ENCODE results near the gene ALG8.

The ALG8 gene

GRCh38 chr11:78170413-78170812, 31.0 kb upstream of the ALG8 start:
- in situ Hi-C loops (cut with HindIII; ENCODE audit: low pct_unique_long_range_greater_than_20kb, low sequenced_read_pairs) = no loop called here
- no peak for TF ChIP-seq JUND (IDR thresholded peaks at IDR 0.05; ENCODE audit: low read depth)

GRCh38 chr11:78168539-78169477, 29.4 kb upstream of the ALG8 start:
- no peak for DNase-seq (ENCODE audit: low read depth in 1 of 2, low spot score in 1 of 2)
- in situ Hi-C loops (cut with HindIII; ENCODE audit: low pct_unique_long_range_greater_than_20kb, low sequenced_read_pairs) = no loop called here
- no peak for TF ChIP-seq JUND (IDR thresholded peaks at IDR 0.05; ENCODE audit: low read depth)

More at GRCh38 chr11:78170413-78170812, 31.0 kb upstream of the ALG8 start:
- DNase-seq (ENCODE audit: low read depth in 1 of 2, low spot score in 1 of 2) = no peak

DNA sequence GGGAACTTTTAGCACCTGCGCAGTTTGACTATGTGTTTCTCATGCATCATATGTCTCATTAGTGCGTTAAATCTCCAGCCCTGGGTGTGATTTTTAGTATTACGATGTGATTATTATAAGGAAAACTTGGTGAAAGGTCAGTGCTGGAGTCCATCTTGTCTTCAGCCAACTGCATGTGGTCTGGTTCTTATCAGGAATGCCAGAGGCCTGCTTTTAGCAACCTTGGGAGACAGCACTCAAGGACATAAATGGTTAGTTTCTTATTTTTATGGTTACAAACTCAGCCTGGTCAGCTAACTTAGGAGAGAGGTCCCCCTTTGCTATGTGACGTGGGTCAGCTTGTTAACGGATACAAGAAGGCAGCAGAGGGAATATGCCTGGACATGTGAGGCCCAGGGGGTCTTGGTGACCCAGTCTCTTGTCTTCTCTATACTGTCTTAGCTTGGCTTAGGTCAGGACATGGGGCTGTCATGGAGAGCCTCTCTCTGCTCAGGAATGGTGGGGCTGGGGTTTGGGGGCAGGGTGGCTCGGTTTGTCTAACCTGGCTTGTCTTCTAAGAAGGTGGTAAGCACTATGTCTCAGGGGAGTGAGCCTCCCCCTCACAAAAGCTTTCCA, 27.5 kb upstream of the ALG8 start:
- in situ Hi-C loops (cut with HindIII; ENCODE audit: low pct_unique_long_range_greater_than_20kb, low sequenced_read_pairs) = no loop called here
- no peak for TF ChIP-seq JUND (IDR thresholded peaks at IDR 0.05; ENCODE audit: low read depth)
- DNase-seq (ENCODE audit: low read depth in 1 of 2, low spot score in 1 of 2) = no peak

- TF ChIP-seq JUND (IDR thresholded peaks at IDR 0.05; ENCODE audit: low read depth) = no peak
- DNase-seq (ENCODE audit: low read depth in 1 of 2, low spot score in 1 of 2) = no peak
- in situ Hi-C loops (cut with HindIII; ENCODE audit: low pct_unique_long_range_greater_than_20kb, low sequenced_read_pairs) = no loop called here
These were observed 25.0 kb upstream of the ALG8 start for GRCh38 chr11:78164471-78164870.

DNA sequence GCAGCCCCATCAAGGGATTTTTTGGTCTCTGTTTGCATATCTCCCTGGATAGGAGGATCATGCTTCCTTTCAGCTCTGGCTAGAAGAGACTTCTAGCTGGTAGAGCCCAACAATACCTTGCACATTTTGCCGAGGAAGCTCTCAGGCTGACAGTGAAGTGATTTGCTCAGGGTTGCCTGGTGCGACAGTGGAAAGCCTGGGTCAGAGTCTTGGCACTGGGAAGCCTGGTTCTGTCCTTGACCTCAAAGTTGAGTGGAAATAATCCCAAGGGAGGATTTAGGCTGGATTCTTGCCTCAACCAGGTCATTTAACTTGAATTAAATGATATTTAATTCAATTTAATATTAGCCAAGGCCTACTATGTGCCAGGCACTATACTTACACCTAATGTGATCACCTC, 24.4 kb upstream of the ALG8 start:
- no peak for TF ChIP-seq JUND (IDR thresholded peaks at IDR 0.05; ENCODE audit: low read depth)
- in situ Hi-C loops (cut with HindIII; ENCODE audit: low pct_unique_long_range_greater_than_20kb, low sequenced_read_pairs) = no loop called here
- DNase-seq (ENCODE audit: low read depth in 1 of 2, low spot score in 1 of 2) = no peak

- in situ Hi-C loops (cut with HindIII; ENCODE audit: low pct_unique_long_range_greater_than_20kb, low sequenced_read_pairs) = no loop called here
- no peak for TF ChIP-seq JUND (IDR thresholded peaks at IDR 0.05; ENCODE audit: low read depth)
- no peak for DNase-seq (ENCODE audit: low read depth in 1 of 2, low spot score in 1 of 2)
These were observed 22.5 kb upstream of the ALG8 start for GRCh38 chr11:78161962-78162371.

DNA sequence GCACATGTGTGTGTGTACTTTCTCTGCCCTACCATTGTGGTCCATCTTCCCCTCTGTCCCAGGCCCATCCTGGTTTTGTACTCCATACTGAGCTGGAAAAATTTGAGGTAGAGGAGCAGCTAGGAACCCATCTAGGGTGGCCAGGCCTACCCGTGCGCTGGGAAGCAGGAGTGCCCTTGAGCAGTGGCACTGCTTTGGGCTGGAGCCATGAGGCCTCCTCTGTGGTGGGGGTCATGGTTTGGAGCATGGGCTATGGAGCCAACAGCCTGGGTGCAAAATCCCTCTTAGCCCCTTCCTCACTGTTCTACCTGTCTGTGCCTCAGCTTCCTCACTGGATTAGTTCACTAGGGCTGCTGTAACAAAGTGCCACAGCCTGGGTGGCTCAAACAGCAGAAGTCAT, 21.9 kb upstream of the ALG8 start:
- in situ Hi-C loops (cut with HindIII; ENCODE audit: low pct_unique_long_range_greater_than_20kb, low sequenced_read_pairs) = no loop called here
- no peak for DNase-seq (ENCODE audit: low read depth in 1 of 2, low spot score in 1 of 2)
- TF ChIP-seq JUND (IDR thresholded peaks at IDR 0.05; ENCODE audit: low read depth) = no peak

DNA sequence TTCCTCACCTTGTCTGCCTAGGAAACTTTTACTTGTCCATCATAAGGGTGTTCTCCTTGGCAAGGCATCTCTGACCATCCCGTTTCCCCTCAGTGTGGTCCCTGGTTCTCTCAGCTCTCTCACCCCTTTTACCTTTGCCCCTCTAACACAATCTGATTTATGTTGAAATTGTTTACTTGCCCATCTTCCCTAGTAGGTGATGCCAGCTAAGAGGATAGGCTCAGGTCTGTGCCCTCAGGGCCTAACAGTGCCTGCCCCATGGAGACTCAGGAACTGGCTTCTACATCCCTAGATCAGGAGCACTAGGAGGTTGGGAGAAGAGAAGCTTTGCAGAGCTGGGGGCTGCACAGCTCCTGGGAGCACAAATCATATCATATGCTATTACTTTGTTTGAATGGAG, 21.1 kb upstream of the ALG8 start:
- no peak for DNase-seq (ENCODE audit: low read depth in 1 of 2, low spot score in 1 of 2)
- in situ Hi-C loops (cut with HindIII; ENCODE audit: low pct_unique_long_range_greater_than_20kb, low sequenced_read_pairs) = no loop called here

GRCh38 chr11:78158987-78159652, 19.7 kb upstream of the ALG8 start:
- no peak for TF ChIP-seq JUND (IDR thresholded peaks at IDR 0.05; ENCODE audit: low read depth)
- no peak for DNase-seq (ENCODE audit: low read depth in 1 of 2, low spot score in 1 of 2)
- in situ Hi-C loops (cut with HindIII; ENCODE audit: low pct_unique_long_range_greater_than_20kb, low sequenced_read_pairs) = no loop called here

More for the DNA sequence above, 21.1 kb upstream of the ALG8 start:
- no peak for TF ChIP-seq JUND (IDR thresholded peaks at IDR 0.05; ENCODE audit: low read depth)

DNA sequence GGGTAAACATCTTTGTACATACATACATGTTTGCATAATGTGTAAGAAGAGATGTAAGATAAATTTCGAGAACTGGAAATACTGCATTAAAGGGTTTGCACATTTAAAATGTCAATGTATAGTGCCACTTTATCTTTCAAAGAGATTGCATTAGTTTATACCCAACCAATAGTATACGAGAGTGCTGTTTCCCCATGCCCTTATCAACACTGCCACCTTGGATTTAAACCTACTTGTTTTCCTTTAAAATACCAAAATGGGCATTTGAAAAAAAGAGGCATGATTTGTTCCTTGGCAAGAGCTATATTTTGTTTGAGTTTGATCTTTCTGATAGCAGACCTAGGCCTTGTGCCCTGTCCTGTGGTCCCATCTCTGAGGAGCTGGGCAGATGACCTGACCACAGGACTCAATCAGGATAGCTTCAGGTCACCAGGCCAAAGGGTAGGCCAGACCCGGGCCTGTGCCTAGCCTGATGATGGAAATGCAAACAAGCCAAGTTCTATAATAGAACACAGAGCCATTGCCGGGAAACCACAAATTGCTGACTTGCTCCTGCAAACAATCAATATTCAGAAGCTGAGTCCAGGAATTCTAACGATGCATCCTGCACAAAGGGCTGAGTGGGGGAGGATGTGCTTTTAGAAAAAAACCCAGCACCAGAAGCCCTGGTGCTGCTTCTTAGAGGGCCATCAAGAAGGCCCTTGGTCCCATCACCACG, 16.9 kb upstream of the ALG8 start:
- no peak for TF ChIP-seq JUND (IDR thresholded peaks at IDR 0.05; ENCODE audit: low read depth)

GRCh38 chr11:78151804-78152203, 12.4 kb upstream of the ALG8 start:
- no peak for TF ChIP-seq JUND (IDR thresholded peaks at IDR 0.05; ENCODE audit: low read depth)
- in situ Hi-C loops (cut with HindIII; ENCODE audit: low pct_unique_long_range_greater_than_20kb, low sequenced_read_pairs) = no loop called here
- no peak for DNase-seq (ENCODE audit: low read depth in 1 of 2, low spot score in 1 of 2)

More for the DNA sequence above, 16.9 kb upstream of the ALG8 start:
- in situ Hi-C loops (cut with HindIII; ENCODE audit: low pct_unique_long_range_greater_than_20kb, low sequenced_read_pairs) = no loop called here
- DNase-seq (ENCODE audit: low read depth in 1 of 2, low spot score in 1 of 2) = peak; percentile 49 to 90

GRCh38 chr11:78150754-78151153, 11.3 kb upstream of the ALG8 start:
- no peak for TF ChIP-seq JUND (IDR thresholded peaks at IDR 0.05; ENCODE audit: low read depth)
- in situ Hi-C loops (cut with HindIII; ENCODE audit: low pct_unique_long_range_greater_than_20kb, low sequenced_read_pairs) = no loop called here
- DNase-seq (ENCODE audit: low read depth in 1 of 2, low spot score in 1 of 2) = peak in 1 of 2 experiments; percentile 21
